ENCODE data around the gene TRAF3IP1. TPM values are rescaled to one million over a fixed set of nuclear protein-coding genes. Genes with fewer than 3 reads are reported as not detected.

TRAF3IP1 gene
- total and polyA plus RNA-seq, 4 donors: 4.0 to 9.1 (median 4.6) TPM

- Histone ChIP-seq H3K9ac (ENCODE audit: low read depth in 1 of 2, low read length in 2 of 2) (no peak overlapping the region), H3K27ac (ENCODE audit: low read depth in 1 of 2, low read length in 2 of 2) (peak overlapping the region; percentile 25 to 65), H3K4me1 (ENCODE audit: control insufficient read depth in 4 of 4, insufficient read depth in 4 of 4, low read length in 3 of 4) (peaks cover 4 to 19% (median 7%) of the 10 kb centered on the region in 4 donors), H3K9me3 (ENCODE audit: control insufficient read depth in 4 of 4, low read length in 3 of 4) (no peaks in the 10 kb centered on the region), H3K4me3 (ENCODE audit: low read depth in 1 of 3, low read length in 3 of 3) (no peak overlapping the region), H3K36me3 (ENCODE audit: control insufficient read depth in 4 of 4, insufficient read depth in 3 of 4, low read depth in 1 of 4, low read length in 3 of 4) (peaks cover 12 to 46% (median 27%) of the 10 kb centered on the region in 4 donors), H3K27me3 (ENCODE audit: control insufficient read depth in 4 of 4, insufficient read depth in 4 of 4, low read length in 3 of 4) (no peaks in the 10 kb centered on the region)
- DNase-seq (ENCODE audit: low spot score): no peak
- TF ChIP-seq FOXA2 (IDR thresholded peaks at IDR 0.05) (no peak), REST (IDR thresholded peaks at IDR 0.05) (no peak), YY1 (IDR thresholded peaks at IDR 0.05) (no peak), GABPA (IDR thresholded peaks at IDR 0.05 in 1 of 2, conservative IDR thresholded peaks at IDR 0.05 in 1 of 2) (no peak), HNF4G (IDR thresholded peaks at IDR 0.05) (no peak), RXRA (IDR thresholded peaks at IDR 0.05) (no peak), TAF1 (conservative IDR thresholded peaks at IDR 0.05) (no peak), MAX (IDR thresholded peaks at IDR 0.05) (no peak), ZBTB33 (IDR thresholded peaks at IDR 0.05) (no peak), EGR1 (IDR thresholded peaks at IDR 0.05; ENCODE audit: low read depth in 2 of 2) (no peak), ATF3 (IDR thresholded peaks at IDR 0.05) (no peak), JUND (IDR thresholded peaks at IDR 0.05) (no peak), FOXA1 (IDR thresholded peaks at IDR 0.05) (no peak), SP1 (IDR thresholded peaks at IDR 0.05) (no peak), HNF4A (conservative IDR thresholded peaks at IDR 0.05) (no peak), RAD21 (IDR thresholded peaks at IDR 0.05) (no peak)
- WGBS: 90% methylated on average over 8 of the region's 8 CpGs
Observed at GRCh38 chr2:238449241-238449640, 128.9 kb downstream of the TRAF3IP1 start.

- peak; percentile 62 for DNase-seq (ENCODE audit: low spot score)
- Histone ChIP-seq H3K4me3 (ENCODE audit: low read depth in 1 of 3, low read length in 3 of 3) (no peak overlapping the region), H3K27ac (ENCODE audit: low read depth in 1 of 2, low read length in 2 of 2) (peak overlapping the region; percentile 60 to 71), H3K4me1 (ENCODE audit: control insufficient read depth in 4 of 4, insufficient read depth in 4 of 4, low read length in 3 of 4) (peaks cover 3 to 17% (median 7%) of the 10 kb centered on the region in 4 donors), H3K27me3 (ENCODE audit: control insufficient read depth in 4 of 4, insufficient read depth in 4 of 4, low read length in 3 of 4) (no peaks in the 10 kb centered on the region), H3K9me3 (ENCODE audit: control insufficient read depth in 4 of 4, low read length in 3 of 4) (no peaks in the 10 kb centered on the region), H3K36me3 (ENCODE audit: control insufficient read depth in 4 of 4, insufficient read depth in 3 of 4, low read depth in 1 of 4, low read length in 3 of 4) (peaks cover 12 to 46% (median 25%) of the 10 kb centered on the region in 4 donors), H3K9ac (ENCODE audit: low read depth in 1 of 2, low read length in 2 of 2) (no peak overlapping the region)
- WGBS: 35% methylated on average over 9 of the region's 9 CpGs
- TF ChIP-seq SP1 (IDR thresholded peaks at IDR 0.05) (peak; percentile 87), HNF4G (IDR thresholded peaks at IDR 0.05) (peak; percentile 73), GABPA (IDR thresholded peaks at IDR 0.05 in 1 of 2, conservative IDR thresholded peaks at IDR 0.05 in 1 of 2) (peak in 1 of 2 donors; percentile 41), EGR1 (IDR thresholded peaks at IDR 0.05; ENCODE audit: low read depth in 2 of 2) (no peak), MAX (IDR thresholded peaks at IDR 0.05) (peak; percentile 89), RAD21 (IDR thresholded peaks at IDR 0.05) (peak; percentile 38 to 60), CTCF (IDR thresholded peaks at IDR 0.05; ENCODE audit: low read depth, low read length, missing input control) (no peak), FOXA2 (IDR thresholded peaks at IDR 0.05) (peak; percentile 54), NR2F2 (IDR thresholded peaks at IDR 0.05) (peak; percentile 35), ATF3 (IDR thresholded peaks at IDR 0.05) (peak; percentile 38), RXRA (IDR thresholded peaks at IDR 0.05) (peak; percentile 81 to 85), REST (IDR thresholded peaks at IDR 0.05) (no peak), FOXA1 (IDR thresholded peaks at IDR 0.05) (no peak), YY1 (IDR thresholded peaks at IDR 0.05) (peak; percentile 74), TAF1 (conservative IDR thresholded peaks at IDR 0.05) (peak; percentile 1)
Observed at GRCh38 chr2:238449909-238450417, 129.6 kb downstream of the TRAF3IP1 start.

All from liver (tissue), 9 donors.